CMK (cell line): Measurements from ENCODE around the gene B9D1.

Experiments
- DNase-seq: peaks from one replicate; pipeline ENCODE4 v3.0.0-alpha.2; 2010; ENCODE audit warnings: low read depth

B9D1 gene

DNA sequence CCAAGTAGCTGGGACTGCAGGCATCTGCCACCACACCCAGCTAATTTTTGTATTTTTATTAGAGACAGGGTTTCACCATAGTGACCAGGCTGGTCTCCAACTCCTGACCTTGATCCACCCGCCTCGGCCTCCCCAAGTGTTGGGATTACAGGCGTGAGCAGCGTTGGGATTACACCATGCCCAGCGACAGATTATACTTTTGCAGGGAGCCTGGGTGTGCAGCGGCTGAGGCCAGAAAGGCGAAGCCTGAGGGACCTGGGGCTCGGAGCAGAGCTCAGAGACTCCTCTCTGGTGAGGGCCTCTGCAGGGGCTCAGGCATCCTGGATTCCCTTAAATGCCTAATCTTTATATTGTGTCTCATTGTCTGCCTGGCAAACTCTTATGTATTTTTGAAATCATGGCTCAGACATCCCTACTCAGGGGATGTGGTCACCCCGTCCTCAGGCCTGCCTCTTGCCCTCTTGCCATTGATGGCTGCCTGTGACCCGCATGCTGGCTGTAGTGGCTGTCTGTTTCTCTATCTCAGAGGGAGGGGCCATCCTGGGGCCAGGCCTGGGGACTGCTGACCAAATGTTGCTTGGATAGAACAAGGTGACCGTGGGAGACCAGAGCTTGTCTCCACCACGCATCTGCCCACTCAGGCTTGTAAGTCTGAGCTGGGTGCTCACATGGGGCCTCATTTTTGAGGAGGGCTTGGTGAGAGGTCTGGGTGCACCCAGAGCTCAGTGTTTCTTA, 42.6 kb downstream of the B9D1 start:
- no peak for DNase-seq

GRCh38 chr17:19318611-19319010, 43.9 kb downstream of the B9D1 start:
- DNase-seq, result no peak

DNA sequence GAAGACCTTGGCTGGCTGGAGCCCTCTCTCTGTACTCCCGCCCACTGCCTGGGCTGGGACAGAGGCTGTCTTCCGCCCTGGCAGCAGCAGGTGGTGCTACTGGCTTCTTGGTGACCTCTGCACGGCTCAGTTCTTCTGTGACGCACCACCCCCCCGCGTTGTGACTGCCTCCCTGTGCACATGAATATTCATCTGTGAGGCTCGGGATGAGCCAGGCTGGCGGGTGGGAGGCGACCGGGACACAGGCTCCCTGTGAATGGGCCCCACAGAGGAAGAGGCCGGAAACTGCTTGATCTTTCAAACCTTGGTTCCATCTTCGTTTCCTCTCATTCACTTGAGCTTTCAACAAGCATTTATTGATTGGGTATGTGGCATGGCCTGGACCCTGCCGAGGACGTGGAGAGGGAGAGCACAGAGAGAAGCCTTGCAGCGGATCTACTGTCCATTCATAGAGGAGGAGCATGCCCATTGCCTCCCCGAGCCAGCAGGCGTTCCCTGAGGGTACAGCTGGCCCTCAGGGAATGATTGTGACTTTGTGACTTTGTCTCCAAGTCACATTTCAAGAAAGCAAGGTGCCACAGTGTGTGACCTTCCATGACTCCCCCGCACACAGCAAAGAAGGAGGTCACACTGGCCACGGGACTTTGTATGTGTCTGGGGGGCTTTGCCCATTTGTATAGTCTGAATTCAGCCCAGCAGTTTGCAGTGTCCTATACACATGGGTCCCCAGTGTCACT, 45.0 kb downstream of the B9D1 start:
- DNase-seq, result no peak

GRCh38 chr17:19316761-19317358, 45.7 kb downstream of the B9D1 start:
- no peak for DNase-seq

- DNase-seq, result no peak
Observed at GRCh38 chr17:19315104-19315503, 47.4 kb downstream of the B9D1 start.

DNA sequence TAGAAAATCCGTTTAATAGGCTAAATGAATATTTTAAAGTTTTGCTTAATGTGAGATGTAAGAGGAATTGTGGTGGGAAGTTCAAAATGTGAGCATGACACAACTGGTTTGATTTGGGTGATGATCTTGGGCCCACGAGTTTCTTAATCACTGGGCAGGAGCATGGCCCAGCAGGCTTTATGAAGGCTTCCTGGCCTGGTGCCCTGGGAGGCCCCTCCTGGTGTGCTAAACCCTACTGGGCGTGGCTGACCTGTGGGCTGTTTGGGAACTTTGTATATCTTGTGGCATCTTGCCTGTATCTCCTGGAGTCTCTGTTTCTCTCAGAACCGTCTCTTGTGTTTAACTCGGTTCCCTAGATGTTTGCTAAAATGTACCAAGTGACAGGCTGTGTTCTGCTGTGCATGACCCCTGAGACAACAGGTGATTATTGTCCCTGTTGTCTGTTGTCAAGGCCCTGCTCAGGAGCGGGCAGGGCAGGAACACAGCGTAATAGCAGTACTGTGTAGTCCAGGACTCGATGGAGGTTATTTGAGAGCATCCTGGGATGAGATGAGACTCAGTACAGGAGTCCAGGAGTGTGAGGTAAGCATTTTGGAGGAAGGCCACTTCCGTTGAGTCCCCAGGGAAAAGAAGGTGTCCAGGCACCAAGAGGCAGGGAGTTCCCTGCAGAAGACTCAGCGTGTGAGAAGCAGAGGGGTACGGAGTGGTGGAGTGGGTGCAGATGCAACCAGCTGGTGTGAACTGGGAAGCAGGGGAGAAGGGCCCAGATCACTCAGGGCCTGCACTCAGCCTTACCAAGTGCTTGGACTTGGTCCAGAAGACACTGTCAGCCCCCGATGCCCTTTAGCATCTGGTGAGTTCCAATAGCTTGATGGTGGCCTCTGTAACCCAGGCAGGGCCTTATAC, 48.5 kb downstream of the B9D1 start:
- no peak for DNase-seq

DNA sequence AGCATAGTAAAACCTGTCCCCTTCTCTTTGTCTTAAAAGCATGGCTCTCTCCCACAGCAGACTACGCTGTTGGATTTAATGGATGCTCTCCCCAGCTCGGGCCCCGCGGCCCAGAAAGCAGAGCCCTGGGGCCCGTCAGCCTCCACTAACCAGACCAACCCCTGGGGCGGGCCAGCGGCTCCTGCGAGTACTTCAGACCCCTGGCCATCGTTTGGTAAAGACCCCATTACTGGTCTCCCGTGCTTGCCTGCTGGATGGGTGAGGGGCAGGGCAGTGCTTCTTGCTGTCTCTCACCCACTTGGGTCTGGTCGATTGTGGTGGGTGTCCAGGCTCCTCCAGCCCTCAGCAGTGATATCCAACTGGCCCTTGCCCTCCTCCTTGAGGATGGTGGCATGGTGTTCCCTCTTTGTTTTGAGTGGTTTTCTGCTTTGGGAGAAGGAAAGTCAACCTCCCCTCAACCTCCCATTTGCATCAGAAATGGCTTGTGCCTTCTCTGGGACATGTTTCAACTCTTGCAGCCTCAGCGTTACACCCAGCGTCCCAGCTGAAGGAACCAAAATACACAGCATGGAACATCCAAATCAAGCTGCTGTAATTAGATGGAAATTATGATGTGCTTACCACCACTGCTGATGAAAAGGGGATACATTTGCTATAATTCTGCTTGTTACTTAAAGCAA, 49.3 kb downstream of the B9D1 start:
- DNase-seq, result no peak

DNA sequence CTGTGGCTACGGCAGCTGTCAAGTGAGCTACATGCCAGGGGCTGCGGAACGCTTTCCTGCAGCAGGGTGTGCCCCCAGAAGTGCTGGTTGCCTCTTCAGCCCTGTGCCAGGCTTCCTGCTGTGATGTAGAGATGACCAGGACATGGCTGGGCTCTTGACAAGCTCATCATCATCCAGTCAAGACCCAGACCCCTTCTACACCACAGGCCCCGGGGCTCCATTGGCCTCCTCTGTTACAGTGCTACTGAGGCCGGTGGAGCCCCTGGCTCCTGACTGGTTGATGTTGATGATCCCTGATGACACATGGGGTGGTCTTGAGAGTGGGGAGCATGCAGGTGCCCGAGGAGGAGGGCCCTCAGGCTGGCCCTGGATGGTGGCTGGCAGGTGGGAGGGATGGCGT, 50.1 kb downstream of the B9D1 start:
- no peak for DNase-seq

- no peak for DNase-seq
Observed at GRCh38 chr17:19311421-19312215, 50.9 kb downstream of the B9D1 start.

GRCh38 chr17:19311016-19311415, 51.5 kb downstream of the B9D1 start:
- no peak for DNase-seq

- no peak for DNase-seq
Observed at GRCh38 chr17:19310151-19310550, 52.4 kb downstream of the B9D1 start.

- DNase-seq, result no peak
Observed at GRCh38 chr17:19309701-19310100, 52.8 kb downstream of the B9D1 start.

- DNase-seq, result no peak
Observed at GRCh38 chr17:19308398-19308797, 54.1 kb downstream of the B9D1 start.

- DNase-seq, result no peak
Observed at GRCh38 chr17:19307521-19307920, 55.0 kb downstream of the B9D1 start.

DNA sequence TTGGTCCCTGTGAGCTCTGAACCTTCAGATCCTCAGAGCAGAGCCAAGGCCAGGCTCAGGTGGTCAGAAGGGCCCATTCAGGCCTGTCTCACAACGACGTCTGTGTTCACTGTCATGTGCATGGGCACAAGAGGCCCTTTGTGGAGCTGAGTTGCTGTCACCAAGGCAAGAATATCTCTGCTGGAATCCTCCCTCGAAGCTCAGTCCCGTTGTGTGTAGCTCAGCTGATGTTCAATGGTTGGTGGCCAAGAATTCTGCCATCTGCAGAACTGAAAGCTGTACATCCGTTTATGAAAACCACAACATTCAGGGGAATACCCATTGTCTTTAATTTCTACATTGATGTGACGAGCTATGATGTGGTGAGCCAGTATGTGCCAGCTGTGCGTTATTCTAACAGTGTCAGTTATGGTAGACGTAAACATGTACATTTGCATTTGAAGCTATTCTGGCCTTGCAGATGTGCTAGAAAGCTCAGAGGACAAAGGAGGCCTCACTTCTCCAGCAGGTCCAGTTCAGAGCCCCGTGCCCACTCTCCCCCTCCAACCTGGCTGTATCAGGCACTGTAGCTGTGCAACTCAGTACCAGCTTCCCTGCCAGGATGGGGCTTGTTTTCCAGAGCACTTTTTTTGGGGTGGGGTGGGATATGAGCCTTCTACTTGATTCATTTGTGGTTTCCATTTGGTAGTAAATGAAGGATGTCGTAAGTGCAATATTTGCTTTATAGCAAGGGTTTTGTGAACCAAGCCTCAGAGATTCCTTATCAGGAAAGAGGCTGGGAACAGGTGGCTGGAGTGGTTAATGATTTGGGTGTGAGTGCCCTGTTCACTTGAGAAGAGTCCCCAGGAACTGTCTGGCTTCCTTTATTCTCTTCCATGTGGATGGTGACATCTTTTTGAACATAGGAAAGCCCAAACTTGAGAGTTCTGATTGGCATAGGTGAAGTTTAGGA, 56.1 kb downstream of the B9D1 start:
- no peak for DNase-seq

DNA sequence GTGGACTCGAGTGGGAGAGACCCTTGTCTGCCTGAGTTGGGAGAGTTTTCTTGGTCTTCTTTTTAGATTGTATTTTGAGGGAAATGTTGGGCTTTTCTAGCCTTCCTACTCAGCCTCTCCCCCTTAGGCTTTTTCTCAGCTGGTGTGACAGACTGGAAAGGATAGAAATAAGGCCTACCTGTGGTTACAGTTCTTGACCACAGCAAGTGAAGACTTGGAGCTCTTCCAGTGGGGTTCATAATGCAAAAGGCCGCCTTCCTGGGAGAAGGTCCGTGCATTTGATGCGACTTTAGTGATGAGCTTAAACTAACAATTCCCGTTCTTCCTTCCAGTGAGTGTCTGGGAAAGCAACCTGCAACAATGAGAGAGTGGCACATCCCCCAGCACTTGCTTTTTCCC, 56.8 kb downstream of the B9D1 start:
- no peak for DNase-seq

GRCh38 chr17:19305256-19305655, 57.3 kb downstream of the B9D1 start:
- DNase-seq, result no peak

- DNase-seq, result no peak
Observed at GRCh38 chr17:19304751-19305150, 57.8 kb downstream of the B9D1 start.

DNA sequence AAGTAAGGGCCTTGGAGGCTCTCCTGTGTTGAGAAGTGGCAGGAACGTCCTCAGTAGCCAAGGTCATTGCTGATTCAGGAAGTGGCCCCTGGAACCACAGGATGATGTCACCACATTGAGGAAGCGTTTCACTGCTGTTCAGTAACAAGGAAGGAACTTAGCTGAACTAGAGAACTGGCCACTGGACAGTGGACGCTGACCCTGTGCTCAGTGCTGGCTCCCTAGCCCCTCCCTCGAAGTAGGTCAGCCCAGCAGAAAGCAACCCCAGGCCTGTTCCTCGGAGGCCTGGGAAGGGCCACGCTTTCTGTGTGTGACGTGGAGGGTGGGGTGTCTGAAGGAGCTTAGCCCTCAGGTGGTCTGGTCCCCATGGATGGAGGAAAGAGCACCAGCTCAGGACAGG, 58.3 kb downstream of the B9D1 start:
- DNase-seq, result peak; percentile 64

DNA sequence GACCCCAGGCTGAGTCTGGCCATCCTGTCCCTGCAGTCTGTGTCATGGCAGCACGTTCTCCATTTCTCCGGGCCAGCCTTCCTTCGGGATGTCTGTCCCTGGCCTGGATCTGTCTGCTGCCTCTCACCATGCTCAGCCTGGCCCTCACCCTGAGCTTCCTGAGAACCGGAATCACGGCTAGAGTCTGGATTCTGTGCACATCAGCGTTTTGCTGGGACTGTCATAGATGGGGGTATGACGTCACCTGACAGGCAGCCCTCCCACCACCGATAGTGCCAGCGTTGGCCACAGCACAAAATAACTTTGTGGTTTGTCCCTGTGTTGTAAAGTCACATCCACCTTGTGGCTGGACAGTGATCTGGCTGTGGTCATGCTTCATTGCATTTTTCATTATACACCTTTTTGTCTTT, 59.2 kb downstream of the B9D1 start:
- no peak for DNase-seq
